Measurements from ENCODE around the gene TIMM23. TPM values are rescaled to one million over a fixed set of nuclear protein-coding genes. Genes with fewer than 3 reads are reported as not detected.

The TIMM23 gene
- total RNA-seq, 1 experiment from 2014 or later, result 103 TPM

- Histone ChIP-seq H3K9me3 (ENCODE audit: control insufficient read depth, insufficient read depth, low read depth, low read length) (no peaks in the 10 kb centered on the region), H3K4me1 (ENCODE audit: control insufficient read depth, insufficient read depth, low read length) (peaks cover 23% of the 10 kb centered on the region), H3K27ac (ENCODE audit: low read length) (no peak overlapping the region), H3K4me3 (ENCODE audit: low read depth in 2 of 2, low read length in 2 of 2) (no peak overlapping the region), H3K36me3 (ENCODE audit: control insufficient read depth, insufficient read depth, low read length) (peaks cover 31% of the 10 kb centered on the region), H3K27me3 (ENCODE audit: control insufficient read depth, insufficient read depth, low read length) (no peaks in the 10 kb centered on the region)
- in situ Hi-C loops (cut with HindIII; ENCODE audit: low pct_unique_long_range_greater_than_20kb, low sequenced_read_pairs), result no loop called here
- ATAC-seq (no peak), DNase-seq (ENCODE audit: low read depth, low spot score) (no peak)
- intact Hi-C loops (cut with micrococcal nuclease; ENCODE audit: unreplicated experiment), result no loop called here
- ChIA-PET POLR2A (no interaction called here), CTCF (no interaction called here)
- no TSS peak for BruUV-seq (replicated peaks)
- TF ChIP-seq, protein P1, sequence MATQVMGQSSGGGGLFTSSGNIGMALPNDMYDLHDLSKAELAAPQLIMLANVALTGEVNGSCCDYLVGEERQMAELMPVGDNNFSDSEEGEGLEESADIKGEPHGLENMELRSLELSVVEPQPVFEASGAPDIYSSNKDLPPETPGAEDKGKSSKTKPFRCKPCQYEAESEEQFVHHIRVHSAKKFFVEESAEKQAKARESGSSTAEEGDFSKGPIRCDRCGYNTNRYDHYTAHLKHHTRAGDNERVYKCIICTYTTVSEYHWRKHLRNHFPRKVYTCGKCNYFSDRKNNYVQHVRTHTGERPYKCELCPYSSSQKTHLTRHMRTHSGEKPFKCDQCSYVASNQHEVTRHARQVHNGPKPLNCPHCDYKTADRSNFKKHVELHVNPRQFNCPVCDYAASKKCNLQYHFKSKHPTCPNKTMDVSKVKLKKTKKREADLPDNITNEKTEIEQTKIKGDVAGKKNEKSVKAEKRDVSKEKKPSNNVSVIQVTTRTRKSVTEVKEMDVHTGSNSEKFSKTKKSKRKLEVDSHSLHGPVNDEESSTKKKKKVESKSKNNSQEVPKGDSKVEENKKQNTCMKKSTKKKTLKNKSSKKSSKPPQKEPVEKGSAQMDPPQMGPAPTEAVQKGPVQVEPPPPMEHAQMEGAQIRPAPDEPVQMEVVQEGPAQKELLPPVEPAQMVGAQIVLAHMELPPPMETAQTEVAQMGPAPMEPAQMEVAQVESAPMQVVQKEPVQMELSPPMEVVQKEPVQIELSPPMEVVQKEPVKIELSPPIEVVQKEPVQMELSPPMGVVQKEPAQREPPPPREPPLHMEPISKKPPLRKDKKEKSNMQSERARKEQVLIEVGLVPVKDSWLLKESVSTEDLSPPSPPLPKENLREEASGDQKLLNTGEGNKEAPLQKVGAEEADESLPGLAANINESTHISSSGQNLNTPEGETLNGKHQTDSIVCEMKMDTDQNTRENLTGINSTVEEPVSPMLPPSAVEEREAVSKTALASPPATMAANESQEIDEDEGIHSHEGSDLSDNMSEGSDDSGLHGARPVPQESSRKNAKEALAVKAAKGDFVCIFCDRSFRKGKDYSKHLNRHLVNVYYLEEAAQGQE (IDR thresholded peaks at IDR 0.05; ENCODE audit: insufficient read depth in 1 of 2, low read depth in 2 of 2, low read length in 1 of 2), result no peak
- TF ChIP-seq CTCF (IDR thresholded peaks at IDR 0.05) (no peak), POLR2AphosphoS5 (IDR thresholded peaks at IDR 0.05; ENCODE audit: low read depth, low read length) (no peak), SIN3A (IDR thresholded peaks at IDR 0.05; ENCODE audit: borderline replicate concordance, insufficient read depth, low read depth, low read length) (no peak)
These were observed 43.9 kb downstream of the TIMM23 start for GRCh38 chr10:46016190-46016589.

GRCh38 chr10:46016811-46017210 is 44.5 kb downstream of the TIMM23 start:
- BruUV-seq (replicated peaks), result no TSS peak
- in situ Hi-C loops (cut with HindIII; ENCODE audit: low pct_unique_long_range_greater_than_20kb, low sequenced_read_pairs), result no loop called here

More at GRCh38 chr10:46016811-46017210, 44.5 kb downstream of the TIMM23 start:
- no peak for TF ChIP-seq CTCF (IDR thresholded peaks at IDR 0.05)
- TF ChIP-seq, protein P1 (IDR thresholded peaks at IDR 0.05; ENCODE audit: insufficient read depth in 1 of 2, low read depth in 2 of 2, low read length in 1 of 2), result no peak
- no peak for TF ChIP-seq POLR2AphosphoS5 (IDR thresholded peaks at IDR 0.05; ENCODE audit: low read depth, low read length)
- no peak overlapping the region for H3K4me3 ChIP-seq (ENCODE audit: low read depth in 2 of 2, low read length in 2 of 2)
- no peak overlapping the region for H3K27ac ChIP-seq (ENCODE audit: low read length)
- H3K4me1 ChIP-seq (ENCODE audit: control insufficient read depth, insufficient read depth, low read length), result peaks cover 29% of the 10 kb centered on the region
- ChIA-PET CTCF (no interaction called here), POLR2A (no interaction called here)
- no peak for ATAC-seq
- no peak for DNase-seq (ENCODE audit: low read depth, low spot score)
- H3K36me3 ChIP-seq (ENCODE audit: control insufficient read depth, insufficient read depth, low read length), result peaks cover 31% of the 10 kb centered on the region
- H3K27me3 ChIP-seq (ENCODE audit: control insufficient read depth, insufficient read depth, low read length), result no peaks in the 10 kb centered on the region
- no peaks in the 10 kb centered on the region for H3K9me3 ChIP-seq (ENCODE audit: control insufficient read depth, insufficient read depth, low read depth, low read length)
- intact Hi-C loops (cut with micrococcal nuclease; ENCODE audit: unreplicated experiment), result no loop called here
